Neural cell (in vitro differentiated cells): ENCODE measurements around the gene S100P.

Experiments
- CTCF ChIP-seq: fragments of 450-650 bp; IDR thresholded peaks from 2 replicates; pipeline ENCODE4 v1.5.1; 2014; ENCODE audit warnings: antibody characterized with exemption, mild to moderate bottlenecking, moderate library complexity; ENCODE audit not compliant: poor library complexity, severe bottlenecking
- EP300 ChIP-seq: fragments of 450-650 bp; conservative IDR thresholded peaks from 2 replicates; pipeline ENCODE4 v1.6.1; 2014; ENCODE audit warnings: antibody characterized with exemption, mild to moderate bottlenecking, moderate library complexity; ENCODE audit not compliant: poor library complexity, severe bottlenecking
- EZH2 ChIP-seq: fragments of 200-600, 300-800 bp; shearing (Covaris generic), sonication (generic); IDR thresholded peaks from 2 replicates; pipeline ENCODE4 v1.6.1; 2014; ENCODE audit warnings: antibody characterized with exemption, low read length, borderline replicate concordance, mild to moderate bottlenecking; ENCODE audit not compliant: insufficient read depth, poor library complexity, severe bottlenecking
- MXI1 ChIP-seq: fragments of 450-650 bp; conservative IDR thresholded peaks from 2 replicates; pipeline ENCODE4 v1.6.1; 2014; ENCODE audit warnings: antibody characterized with exemption, mild to moderate bottlenecking; ENCODE audit not compliant: poor library complexity, severe bottlenecking
- POLR2AphosphoS5 ChIP-seq: IDR thresholded peaks from 2 replicates; pipeline ENCODE4 v1.6.1; 2012
- RAD21 ChIP-seq: fragments of 450-650 bp; conservative IDR thresholded peaks from 2 replicates; pipeline ENCODE4 v1.6.1; 2014; ENCODE audit warnings: antibody characterized with exemption, mild to moderate bottlenecking, moderate library complexity
- REST ChIP-seq: IDR thresholded peaks from 2 replicates; pipeline ENCODE4 v1.6.1; 2012; ENCODE audit warnings: borderline replicate concordance
- TAF1 ChIP-seq: IDR thresholded peaks from 2 replicates; pipeline ENCODE4 v1.6.1; 2012; ENCODE audit warnings: low read depth

GRCh38 chr4:6714954-6715353 is 21.3 kb downstream of the S100P start:
- TF ChIP-seq EP300 (no peak), CTCF (no peak), EZH2 (no peak), TAF1 (no peak), MXI1 (no peak), RAD21 (no peak), POLR2AphosphoS5 (no peak), REST (no peak)
